Calu3 (cell line): ENCODE results near the gene OR6C1. TPM values are rescaled to one million over a fixed set of nuclear protein-coding genes. Genes with fewer than 3 reads are reported as not detected.
"Not testable (repeated sequence)": the region's sequence is repeated elsewhere in the genome, so short reads cannot be mapped to it uniquely, and the experiment has no call there.

ENCODE experiments used
- BruUV-seq: library from RNA; stranded (reverse); fragments of 400-500 nt; replicated peaks from 2 replicates; lab custom pipeline; 2021; lab: Mats Ljungman, UMichigan
- CTCF ChIA-PET: fragments of 300-600 bp; sonication (Branson Sonifier 250); formaldehyde crosslinking; loops from one replicate; lab custom pipeline; 2022; ENCODE audit warnings: antibody characterized with exemption; lab: Charles Lee
- DNase-seq: peaks from one replicate; pipeline ENCODE4 v3.0.0; 2022
- H3K27ac Mint-ChIP-seq: one replicate; pipeline ENCODE4 v1.8.0; 2022; ENCODE audit warnings: mixed read lengths; ENCODE audit not compliant: unreplicated experiment
- H3K27me3 Mint-ChIP-seq: one replicate; pipeline ENCODE4 v1.8.0; 2022; ENCODE audit warnings: mixed read lengths; ENCODE audit not compliant: unreplicated experiment
- H3K36me3 Mint-ChIP-seq: one replicate; pipeline ENCODE4 v1.8.0; 2022; ENCODE audit warnings: mild to moderate bottlenecking, moderate library complexity, mixed read lengths; ENCODE audit not compliant: insufficient read depth, unreplicated experiment
- H3K4me1 Mint-ChIP-seq: one replicate; pipeline ENCODE4 v1.8.0; 2022; ENCODE audit warnings: mild to moderate bottlenecking, low read depth, mixed read lengths; ENCODE audit not compliant: unreplicated experiment
- H3K4me3 Mint-ChIP-seq: one replicate; pipeline ENCODE4 v1.8.0; 2022; ENCODE audit warnings: mild to moderate bottlenecking, low read depth, moderate library complexity, mixed read lengths; ENCODE audit not compliant: unreplicated experiment
- H3K9me3 Mint-ChIP-seq: one replicate; pipeline ENCODE4 v1.8.0; 2022; ENCODE audit warnings: low read depth, mixed read lengths; ENCODE audit not compliant: unreplicated experiment
- intact Hi-C: fragments of 100-400 bp; cut with micrococcal nuclease; formaldehyde crosslinking; loops from one replicate; pipeline ENCODE4 v1.10.0; 2022; ENCODE audit not compliant: unreplicated experiment
- total RNA-seq: library from RNA; stranded (reverse); gene quantifications from 2 replicates; pipeline ENCODE4 v1.2.3, GENCODE V29; 2022
- TF ChIP-seq, protein P1 (sequence below): fragments of 200-600 bp; IDR thresholded peaks from one replicate; pipeline ENCODE4 v1.8.0; 2022; ENCODE audit warnings: antibody characterized with exemption; ENCODE audit not compliant: unreplicated experiment

OR6C1 gene
- total RNA-seq, 1 experiment from 2014 or later = not detected

DNA sequence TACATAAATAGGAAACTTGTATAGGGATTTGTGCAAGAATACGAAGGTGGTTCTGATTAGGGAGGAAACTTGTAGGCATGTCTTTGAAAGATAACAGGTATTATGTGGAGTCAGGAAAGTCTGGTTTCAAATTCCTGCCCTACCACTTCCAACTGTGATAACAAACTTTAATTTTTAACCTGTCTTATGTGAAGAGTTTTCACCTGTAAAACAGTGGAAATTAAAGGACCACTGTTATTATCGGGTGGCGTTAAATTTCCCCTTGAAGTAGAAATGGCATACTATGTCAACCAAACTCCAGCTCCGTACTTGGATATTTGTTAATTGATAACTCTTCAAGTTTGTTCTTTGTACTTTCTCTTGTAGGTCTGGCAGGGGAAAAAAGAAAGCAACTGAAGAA lies 6.1 kb downstream of the OR6C1 start:
- Mint-ChIP-seq H3K4me1 (no peaks in the 10 kb centered on the region), H3K4me3 (no peak overlapping the region), H3K27ac (no peak overlapping the region), H3K9me3 (peaks cover 2% of the 10 kb centered on the region), H3K27me3 (peaks cover 13% of the 10 kb centered on the region), H3K36me3 (no peaks in the 10 kb centered on the region)
- TF ChIP-seq, protein P1, sequence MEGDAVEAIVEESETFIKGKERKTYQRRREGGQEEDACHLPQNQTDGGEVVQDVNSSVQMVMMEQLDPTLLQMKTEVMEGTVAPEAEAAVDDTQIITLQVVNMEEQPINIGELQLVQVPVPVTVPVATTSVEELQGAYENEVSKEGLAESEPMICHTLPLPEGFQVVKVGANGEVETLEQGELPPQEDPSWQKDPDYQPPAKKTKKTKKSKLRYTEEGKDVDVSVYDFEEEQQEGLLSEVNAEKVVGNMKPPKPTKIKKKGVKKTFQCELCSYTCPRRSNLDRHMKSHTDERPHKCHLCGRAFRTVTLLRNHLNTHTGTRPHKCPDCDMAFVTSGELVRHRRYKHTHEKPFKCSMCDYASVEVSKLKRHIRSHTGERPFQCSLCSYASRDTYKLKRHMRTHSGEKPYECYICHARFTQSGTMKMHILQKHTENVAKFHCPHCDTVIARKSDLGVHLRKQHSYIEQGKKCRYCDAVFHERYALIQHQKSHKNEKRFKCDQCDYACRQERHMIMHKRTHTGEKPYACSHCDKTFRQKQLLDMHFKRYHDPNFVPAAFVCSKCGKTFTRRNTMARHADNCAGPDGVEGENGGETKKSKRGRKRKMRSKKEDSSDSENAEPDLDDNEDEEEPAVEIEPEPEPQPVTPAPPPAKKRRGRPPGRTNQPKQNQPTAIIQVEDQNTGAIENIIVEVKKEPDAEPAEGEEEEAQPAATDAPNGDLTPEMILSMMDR = no peak
- no peak for DNase-seq
- CTCF ChIA-PET = no interaction called here
- BruUV-seq = no TSS peak
- intact Hi-C loops = no loop called here

DNA sequence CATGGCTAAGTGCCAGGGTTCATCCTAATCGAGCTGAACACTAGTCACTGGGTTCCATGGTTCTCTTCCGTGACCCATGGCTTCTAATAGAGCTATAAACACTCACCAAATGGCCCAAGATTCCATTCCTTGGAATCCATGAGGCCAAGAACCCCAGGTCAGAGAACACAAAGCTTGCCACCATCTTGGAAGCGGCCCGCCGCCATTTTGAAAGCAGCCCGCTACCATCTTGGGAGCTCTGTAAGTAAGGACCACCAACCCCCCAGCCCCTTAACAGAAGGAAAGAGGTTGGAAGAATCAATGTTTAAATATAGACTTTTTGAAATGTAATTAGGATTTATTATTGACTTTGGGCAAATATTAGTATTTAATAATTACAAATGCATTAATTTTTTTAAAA lies 11.7 kb downstream of the OR6C1 start:
- H3K27ac Mint-ChIP-seq, BruUV-seq, H3K36me3 Mint-ChIP-seq, H3K4me3 Mint-ChIP-seq, DNase-seq, H3K27me3 Mint-ChIP-seq, CTCF ChIA-PET, intact Hi-C loops, H3K4me1 Mint-ChIP-seq, H3K9me3 Mint-ChIP-seq: not testable (repeated sequence)

- intact Hi-C loops = no loop called here
- no peak within 1 kb of the TSS for H3K4me3 Mint-ChIP-seq
- no peaks in the 10 kb centered on the region for H3K36me3 Mint-ChIP-seq
- no peaks in the 10 kb centered on the region for H3K9me3 Mint-ChIP-seq
- CTCF ChIA-PET = no interaction called here
- DNase-seq = no peak
- no peaks in the 10 kb centered on the region for H3K4me1 Mint-ChIP-seq
- no TSS peak for BruUV-seq
- TF ChIP-seq, protein P1 = no peak
- H3K27ac Mint-ChIP-seq = no peak within 1 kb of the TSS
- H3K27me3 Mint-ChIP-seq = peaks cover 13% of the 10 kb centered on the region
Observed at GRCh38 chr12:55330446-55330845, 16.3 kb downstream of the OR6C1 start, which contains the start of gene OR6C3. TSS of gene OR6C3 (plus strand) at chr12:55330746. CDS start at chr12:55331701, 955 bp downstream.

DNA sequence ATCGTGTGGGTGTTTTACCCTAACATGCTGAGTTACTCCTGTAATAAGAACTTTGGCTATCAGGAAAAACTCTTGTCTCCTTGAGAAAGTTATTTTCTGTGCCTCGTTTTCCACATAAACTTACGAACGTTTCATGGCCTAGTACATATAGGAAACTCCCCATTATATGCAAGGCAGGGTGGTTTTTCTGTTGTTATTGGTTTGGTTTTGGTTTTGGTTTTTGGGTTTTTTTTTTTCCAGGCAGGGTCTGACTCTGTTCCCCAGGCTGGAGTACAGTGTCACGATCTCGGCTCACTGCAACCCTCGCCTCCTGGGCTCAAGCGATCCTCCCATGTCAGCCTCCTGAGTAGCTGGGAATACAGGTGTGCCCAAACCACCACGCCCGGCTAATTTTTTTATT lies 21.9 kb downstream of the OR6C1 start:
- CTCF ChIA-PET = no interaction called here
- TF ChIP-seq, protein P1 = no peak
- intact Hi-C loops = no loop called here
- Mint-ChIP-seq H3K9me3 (no peaks in the 10 kb centered on the region), H3K36me3 (no peaks in the 10 kb centered on the region), H3K4me3 (no peak overlapping the region), H3K4me1 (no peaks in the 10 kb centered on the region), H3K27me3 (peaks cover 28% of the 10 kb centered on the region), H3K27ac (no peak overlapping the region)
- no peak for DNase-seq
- BruUV-seq = no TSS peak

- DNase-seq, CTCF ChIA-PET, H3K9me3 Mint-ChIP-seq, H3K27ac Mint-ChIP-seq, H3K4me3 Mint-ChIP-seq, BruUV-seq, H3K4me1 Mint-ChIP-seq, intact Hi-C loops, H3K36me3 Mint-ChIP-seq: not testable (repeated sequence)
- H3K27me3 Mint-ChIP-seq = peaks cover 39% of the 10 kb centered on the region
Observed at GRCh38 chr12:55355338-55355737, 41.2 kb downstream of the OR6C1 start.
